K562 (cell line): ENCODE results near the gene SLC24A4. TPM values are rescaled to one million over a fixed set of nuclear protein-coding genes. Genes with fewer than 3 reads are reported as not detected.

Source experiments
- ATAC-seq: fragments of 200-7000 bp; cut with Tn5 transposase; 3 replicates; pipeline ENCODE4 v1.9.1; 2020; ENCODE audit warnings: moderate library complexity
- BruUV-seq: library from RNA; stranded (reverse); fragments of 400-500 nt; replicated peaks from 2 replicates; lab custom pipeline; 2021; lab: Mats Ljungman, UMichigan
- CTCF ChIA-PET: fragments of 300-600 bp; formaldehyde crosslinking; extraction: SDS; loops from one replicate; lab custom pipeline; 2021; ENCODE audit warnings: low intra/inter-chr PET ratio; lab: Yijun Ruan, JAX
- POLR2A ChIA-PET: fragments of 300-600, 350-650 bp; sonication (Branson Sonifier 250); formaldehyde crosslinking; extraction: SDS; loops from one replicate; lab custom pipeline; 2021; ENCODE audit warnings: antibody characterized with exemption, inconsistent platforms; lab: Yijun Ruan, JAX
- DNase-seq, 4 experiments: peaks; one replicate each; pipeline versions ENCODE4 v3.0.0 to v3.0.0-alpha.2; 2011 to 2018; ENCODE audit warnings: low spot score in 3 of 4, mixed read lengths in 3 of 4; ENCODE audit errors: extremely low read depth in 1 of 4
- FAIRE-seq: peaks from 2 replicates; lab custom pipeline; 2011; peaks lifted over from hg19 to GRCh38; lab: Jason Lieb, UNC
- H2AFZ ChIP-seq: 2 replicates; pipeline ENCODE4 v1.6.0; 2011; ENCODE audit warnings: low read depth, low read length, control low read depth, inconsistent platforms
- H3K27ac ChIP-seq: fragments of 200-600 bp; 3 replicates; pipeline ENCODE4 v1.8.0; 2011; ENCODE audit warnings: low read depth, mild to moderate bottlenecking, control low read depth, inconsistent platforms, low read length, moderate library complexity, mixed read lengths; ENCODE audit errors: extremely low read depth
- H3K27me3 ChIP-seq, 2 experiments: fragments of 300-600 bp in 1 of 2; 2 replicates in 1 of 2; 3 replicates in 1 of 2; pipeline versions ENCODE4 v1.6.0 to v1.8.0; 2011; ENCODE audit warnings: inconsistent platforms in 2 of 2, low read length in 2 of 2, mild to moderate bottlenecking in 1 of 2, mixed read lengths in 1 of 2, moderate library complexity in 1 of 2; ENCODE audit not compliant: control insufficient read depth in 2 of 2, insufficient read depth in 2 of 2
- H3K36me3 ChIP-seq: fragments of 300-600 bp; 3 replicates; pipeline ENCODE4 v1.8.0; 2011; ENCODE audit warnings: mild to moderate bottlenecking, low read length, inconsistent platforms; ENCODE audit not compliant: control insufficient read depth, insufficient read depth
- H3K4me1 ChIP-seq, 2 experiments: fragments of 200-600 bp in 1 of 2; replicated peaks in 1 of 2; 2 replicates in 1 of 2; 3 replicates in 1 of 2; pipeline versions ENCODE4 v1.5.1 to v1.8.0; 2011; ENCODE audit warnings: inconsistent platforms in 2 of 2, low read length in 2 of 2, mild to moderate bottlenecking in 1 of 2, mixed read lengths in 1 of 2, moderate library complexity in 1 of 2; ENCODE audit not compliant: control insufficient read depth in 2 of 2, insufficient read depth in 2 of 2
- H3K4me2 ChIP-seq: 2 replicates; pipeline ENCODE4 v1.6.1; 2011; ENCODE audit warnings: low read length, control low read depth, inconsistent platforms, mixed read lengths; ENCODE audit not compliant: insufficient read depth
- H3K4me3 ChIP-seq: fragments of 200-600 bp; sonication (generic), shearing (Covaris generic); 2 replicates; pipeline ENCODE4 v1.5.1; 2016; ENCODE audit warnings: control low read depth, inconsistent platforms
- H3K79me2 ChIP-seq: fragments of 200-600 bp; 3 replicates; pipeline ENCODE4 v1.8.0; 2011; ENCODE audit warnings: low read length, inconsistent platforms; ENCODE audit not compliant: control insufficient read depth, insufficient read depth
- H3K9ac ChIP-seq, 2 experiments: 2 replicates each; pipeline versions ENCODE4 v1.6.0 to v1.6.1; 2011; ENCODE audit warnings: low read depth in 2 of 2, low read length in 2 of 2, control low read depth in 1 of 2, inconsistent platforms in 1 of 2, mild to moderate bottlenecking in 1 of 2, mixed read lengths in 1 of 2; ENCODE audit not compliant: insufficient read depth in 1 of 2
- H3K9me1 ChIP-seq: one replicate; pipeline ENCODE4 v1.6.0; 2011; ENCODE audit warnings: inconsistent platforms, mild to moderate bottlenecking, low read length, moderate library complexity; ENCODE audit not compliant: control insufficient read depth, insufficient read depth
- H3K9me3 ChIP-seq: replicated peaks from 2 replicates; pipeline ENCODE4 v1.5.1; 2011; ENCODE audit warnings: low read depth, low read length, inconsistent platforms; ENCODE audit not compliant: control insufficient read depth, insufficient read depth
- H4K20me1 ChIP-seq: replicated peaks from 2 replicates; pipeline ENCODE4 v1.6.1; 2011; ENCODE audit warnings: low read length, inconsistent platforms, mixed read lengths; ENCODE audit not compliant: control insufficient read depth, insufficient read depth
- ARNT ChIP-seq, 2 experiments: fragments of 450-650 bp; IDR thresholded peaks; 2 replicates each; pipeline ENCODE4 v1.6.1; 2016; ENCODE audit warnings: mild to moderate bottlenecking in 1 of 2
- ATF1 ChIP-seq, 2 experiments: fragments of 450-650 bp in 1 of 2; IDR thresholded peaks; 2 replicates each; pipeline ENCODE4 v1.6.1; 2016; ENCODE audit warnings: missing compliant biosample characterization in 1 of 2, missing genetic modification characterization in 1 of 2
- CBFA2T3 ChIP-seq: fragments of 450-650 bp; IDR thresholded peaks from 2 replicates; pipeline ENCODE4 v1.6.1; 2017
- CREM ChIP-seq: IDR thresholded peaks from 2 replicates; pipeline ENCODE4 v1.6.1; 2014; ENCODE audit warnings: antibody characterized with exemption, low read depth
- EGR1 ChIP-seq: fragments of 450-650 bp; conservative IDR thresholded peaks from 2 replicates; pipeline ENCODE4 v1.6.1; 2017; ENCODE audit warnings: mild to moderate bottlenecking
- LCOR ChIP-seq: sonication (generic); formaldehyde crosslinking; IDR thresholded peaks from 2 replicates; pipeline ENCODE4 v1.8.0; 2022; ENCODE audit warnings: mild to moderate bottlenecking, missing genetic modification reagents
- TCF3 ChIP-seq: sonication (generic); formaldehyde crosslinking; IDR thresholded peaks from 2 replicates; pipeline ENCODE4 v1.4.0; 2020; ENCODE audit warnings: mild to moderate bottlenecking, missing genetic modification reagents
- TFAP4 ChIP-seq: sonication (generic); formaldehyde crosslinking; IDR thresholded peaks from 2 replicates; pipeline ENCODE4 v1.8.0; 2022; ENCODE audit warnings: missing genetic modification reagents, mild to moderate bottlenecking, moderate library complexity, borderline replicate concordance
- ZNF143 ChIP-seq: sonication (generic); formaldehyde crosslinking; IDR thresholded peaks from 2 replicates; pipeline ENCODE4 v1.9.0; 2022; ENCODE audit warnings: mild to moderate bottlenecking, missing genetic modification reagents
- ZNF449 ChIP-seq: fragments of 250-450 bp; sonication (Bioruptor Pico); IDR thresholded peaks from 2 replicates; pipeline ENCODE4 v1.8.0; 2022; ENCODE audit warnings: moderate library complexity, mild to moderate bottlenecking, inconsistent platforms
- ZNF639 ChIP-seq, 2 experiments: fragments of 200-800 bp in 1 of 2; sonication (Bioruptor generic) in 1 of 2; sonication (generic) in 1 of 2; formaldehyde crosslinking in 1 of 2; IDR thresholded peaks in 1 of 2; conservative IDR thresholded peaks in 1 of 2; 2 replicates each; pipeline versions ENCODE4 v1.5.0 to v1.6.1; 2016 to 2020; ENCODE audit warnings: missing compliant biosample characterization in 1 of 2, missing genetic modification characterization in 1 of 2, missing genetic modification reagents in 1 of 2
- ZNF780A ChIP-seq: fragments of 250-450 bp; sonication (Bioruptor Pico); IDR thresholded peaks from 2 replicates; pipeline ENCODE4 v1.5.0; 2021; ENCODE audit warnings: mild to moderate bottlenecking
- WGBS: fragments of 100-300 bp; shearing (Covaris generic); methylation state at CpG from one replicate; pipeline ENCODE4 v1.1.6; 2016; ENCODE audit warnings: low coverage, mixed read lengths; ENCODE audit not compliant: insufficient coverage; ENCODE audit errors: missing lambda C conversion rate; 5-methylcytosine and 5-hydroxymethylcytosine counted together
- in situ Hi-C: fragments of 300-500 bp; cut with MboI; formaldehyde crosslinking; loops from 4 replicates; pipeline ENCODE4 v1.15.0; 2018; ENCODE audit warnings: inconsistent platforms, mixed read lengths
- intact Hi-C: fragments of 100-400 bp; cut with micrococcal nuclease; formaldehyde crosslinking; loops from 2 replicates; pipeline ENCODE4 v1.14.2; 2022
- polyA plus RNA-seq, 8 experiments: library from polyadenylated mRNA; depleted of rRNA in 4 of 8; stranded (reverse) in 5 of 8; unstranded in 3 of 8; fragments of >200 nt; fragmentation: Nextera tagmentation in 2 of 8; fragmentation: Illumina TruSeq in 1 of 8; extraction: Ambion mirVana in 2 of 8; extraction: Trizol in 1 of 8; gene quantifications; 2 replicates each; pipeline versions ENCODE4 v1.2.1 to v1.2.3, GENCODE V29; 2011 to 2014; ENCODE audit warnings: inconsistent platforms in 1 of 8, missing spikeins in 1 of 8
- total RNA-seq, 7 experiments: library from RNA; depleted of rRNA in 6 of 7; stranded (reverse); fragments of >200 nt in 6 of 7; fragmentation: Illumina TruSeq in 2 of 7; extraction: Trizol in 2 of 7; gene quantifications; 2 replicates each; pipeline versions ENCODE4 v1.2.1 to v1.2.3, GENCODE V29; 2011 to 2021; ENCODE audit warnings: low replicate concordance in 1 of 7

SLC24A4 gene
- total and polyA plus RNA-seq, 9 of the 15 experiments (the other 6 are each of a cell fraction or from before 2014, with no cell fraction given), result not detected

GRCh38 chr14:92549859-92550230 is 226.9 kb downstream of the SLC24A4 start:
- H3K9ac ChIP-seq, result no peak overlapping the region
- DNase-seq (peak in 1 of 4 experiments; percentile 11), ATAC-seq (no peak), FAIRE-seq (no peak)
- no peak overlapping the region for H3K27ac ChIP-seq
- H3K79me2 ChIP-seq, result no peaks in the 10 kb centered on the region
- no peaks in the 10 kb centered on the region for H3K9me3 ChIP-seq
- H3K27me3 ChIP-seq, result peaks cover 0 to 11% of the 10 kb centered on the region in 2 experiments; a peak in 2 of 5 replicates
- no peak overlapping the region for H3K4me3 ChIP-seq
- 0% methylated on average over 4 of the region's 7 CpGs for WGBS
- no peak overlapping the region for H2AFZ ChIP-seq
- H3K4me2 ChIP-seq, result no peak overlapping the region
- no peaks in the 10 kb centered on the region; a peak in 1 of 5 replicates for H3K4me1 ChIP-seq
- POLR2A ChIA-PET, result interaction anchor here (1.0 kb wide), 1 partner anchor 16 kb away, joined by 4 read pairs; no protein-coding TSS in a partner anchor
- no peaks in the 10 kb centered on the region for H4K20me1 ChIP-seq
- no TSS peak for BruUV-seq
- in situ Hi-C loops (no loop called here), intact Hi-C loops (no loop called here)
- H3K36me3 ChIP-seq, result no peaks in the 10 kb centered on the region
- CTCF ChIA-PET, result no interaction called here
- TF ChIP-seq EGR1, result peak; percentile 55
- no peak for TF ChIP-seq ZNF780A
- TF ChIP-seq CREM, result 0 out of 2 replicates have a peak, but pooled peaks have one; percentile 32
- TF ChIP-seq LCOR (CRISPR knock-in tag), result no peak
- peak; percentile 19; the same call in 1 of the 2 replicates for TF ChIP-seq TCF3
- 0 out of 4 replicates have a peak, but pooled peaks of 1 of the 2 experiments have one; percentile 34 for TF ChIP-seq ZNF639 (CRISPR knock-in tag; conservative IDR thresholded peaks at IDR 0.05 in 1 of 2, IDR thresholded peaks at IDR 0.05 in 1 of 2)
- TF ChIP-seq CBFA2T3, result peak; percentile 56
- no peak for TF ChIP-seq ZNF143 (CRISPR knock-in tag)
- peak; percentile 91; the same call in 1 of the 2 replicates for TF ChIP-seq ZNF449 (CRISPR knock-in tag)
- TF ChIP-seq ATF1 (CRISPR knock-in tag; IDR thresholded peaks at IDR 0.05), result no peak
- peak; percentile 26; the same call in 1 of the 2 replicates for TF ChIP-seq ATF1 (tag; IDR thresholded peaks at IDR 0.05)
- TF ChIP-seq TFAP4 (CRISPR knock-in tag), result peak; percentile 71; the same call in 1 of the 2 replicates
- no peak for TF ChIP-seq ARNT (IDR thresholded peaks at IDR 0.05)
- no peaks in the 10 kb centered on the region for H3K9me1 ChIP-seq
